H1 (cell line): Measurements from ENCODE around the gene TTC28. TPM values are rescaled to one million over a fixed set of nuclear protein-coding genes. Genes with fewer than 3 reads are reported as not detected.

Source experiments
- CTCF ChIA-PET: fragments of 300-600 bp; sonication (Branson Sonifier 250); formaldehyde crosslinking; loops from one replicate; lab custom pipeline; 2021; ENCODE audit not compliant: partially characterized antibody; lab: Charles Lee
- POLR2A ChIA-PET: fragments of 300-600 bp; sonication (Branson Sonifier 250); formaldehyde crosslinking; loops from one replicate; lab custom pipeline; 2021; ENCODE audit warnings: inconsistent platforms; ENCODE audit not compliant: partially characterized antibody; lab: Charles Lee
- DNase-seq, 2 experiments: peaks; one replicate each; pipeline versions ENCODE4 v3.0.0 to v3.0.0-alpha.2; 2010 to 2022; ENCODE audit warnings: low spot score in 2 of 2, low read depth in 1 of 2, mixed read lengths in 1 of 2
- FAIRE-seq: peaks from 2 replicates; lab custom pipeline; 2011; peaks lifted over from hg19 to GRCh38; lab: Jason Lieb, UNC
- H2AFZ ChIP-seq: 2 replicates; pipeline ENCODE4 v1.8.1; 2012; ENCODE audit warnings: low read length, inconsistent platforms
- H2AK5ac ChIP-seq: 2 replicates; pipeline ENCODE4 v1.6.1; 2013; ENCODE audit warnings: low read depth, low read length
- H2BK120ac ChIP-seq: replicated peaks from 2 replicates; pipeline ENCODE3; 2013; ENCODE audit warnings: low read depth, low read length, inconsistent platforms
- H2BK12ac ChIP-seq: 2 replicates; pipeline ENCODE4 v1.6.1; 2013; ENCODE audit warnings: low read depth, low read length
- H2BK15ac ChIP-seq: 2 replicates; pipeline ENCODE4 v1.6.1; 2013; ENCODE audit warnings: low read length
- H2BK20ac ChIP-seq: 2 replicates; pipeline ENCODE4 v1.6.1; 2013; ENCODE audit warnings: low read length
- H2BK5ac ChIP-seq: 2 replicates; pipeline ENCODE4 v1.6.1; 2013; ENCODE audit warnings: low read depth, low read length
- H3K14ac ChIP-seq: 2 replicates; pipeline ENCODE4 v1.6.1; 2013; ENCODE audit warnings: inconsistent platforms; ENCODE audit not compliant: insufficient read length
- H3K18ac ChIP-seq: 2 replicates; pipeline ENCODE4 v1.6.1; 2013; ENCODE audit warnings: low read length; ENCODE audit errors: extremely low read depth
- H3K23ac ChIP-seq: 2 replicates; pipeline ENCODE4 v1.6.1; 2013; ENCODE audit warnings: inconsistent platforms; ENCODE audit not compliant: insufficient read length
- H3K23me2 ChIP-seq: 2 replicates; pipeline ENCODE4 v1.6.1; 2013; ENCODE audit warnings: low read depth, low read length
- H3K27ac ChIP-seq: 2 replicates; pipeline ENCODE4 v1.6.1; 2011; ENCODE audit warnings: low read depth, low read length, inconsistent platforms
- H3K27me3 ChIP-seq, 4 experiments: replicated peaks in 1 of 4; 1 replicate in 1 of 4; 2 replicates in 3 of 4; pipeline versions ENCODE4 v1.6.1 to v1.8.1; 2011 to 2013; ENCODE audit warnings: low read length in 3 of 4, mild to moderate bottlenecking in 3 of 4, inconsistent platforms in 2 of 4, mixed read lengths in 2 of 4, moderate library complexity in 1 of 4; ENCODE audit not compliant: control insufficient read depth in 3 of 4, insufficient read depth in 3 of 4; ENCODE audit errors: extremely low read depth in 1 of 4
- H3K36me3 ChIP-seq, 4 experiments: 2 replicates each; pipeline versions ENCODE4 v1.6.1 to v1.8.1; 2011 to 2013; ENCODE audit warnings: mild to moderate bottlenecking in 4 of 4, low read length in 3 of 4, moderate library complexity in 2 of 4, control low read depth in 1 of 4, inconsistent platforms in 1 of 4; ENCODE audit not compliant: insufficient read depth in 4 of 4, control insufficient read depth in 2 of 4
- H3K4ac ChIP-seq: replicated peaks from 2 replicates; pipeline ENCODE3; 2013; ENCODE audit warnings: low read length, low read depth, mixed read lengths, inconsistent platforms; ENCODE audit not compliant: insufficient read length
- H3K4me1 ChIP-seq, 4 experiments: replicated peaks in 1 of 4; 1 replicate in 1 of 4; 2 replicates in 3 of 4; pipeline versions ENCODE4 v1.6.1 to v1.8.1; 2011 to 2013; ENCODE audit warnings: low read length in 3 of 4, inconsistent platforms in 2 of 4, mixed read lengths in 1 of 4; ENCODE audit not compliant: insufficient read depth in 4 of 4, control insufficient read depth in 3 of 4
- H3K4me2 ChIP-seq, 2 experiments: 2 replicates each; pipeline versions ENCODE4 v1.6.1 to v1.8.1; 2011 to 2013; ENCODE audit warnings: low read depth in 2 of 2, low read length in 2 of 2, control low read depth in 1 of 2, inconsistent platforms in 1 of 2, mild to moderate bottlenecking in 1 of 2; ENCODE audit not compliant: insufficient read depth in 1 of 2
- H3K4me3 ChIP-seq, 4 experiments: fragments of 200-600, 300-600 bp in 1 of 4; sonication (generic), shearing (Covaris generic), sonication (Bioruptor Twin) in 1 of 4; 2 replicates each; pipeline versions ENCODE4 v1.5.1 to v1.8.1; 2011 to 2016; ENCODE audit warnings: low read length in 4 of 4, low read depth in 3 of 4, control low read depth in 2 of 4, inconsistent platforms in 2 of 4, mild to moderate bottlenecking in 2 of 4, mixed read lengths in 1 of 4, moderate library complexity in 1 of 4; ENCODE audit not compliant: insufficient read depth in 2 of 4; ENCODE audit errors: extremely low read depth in 1 of 4
- H3K56ac ChIP-seq: replicated peaks from 2 replicates; pipeline ENCODE3; 2013; ENCODE audit warnings: low read depth, mild to moderate bottlenecking, mixed read lengths, low read length, inconsistent platforms; ENCODE audit not compliant: insufficient read length
- H3K79me1 ChIP-seq: 2 replicates; pipeline ENCODE4 v1.6.1; 2013; ENCODE audit warnings: low read depth, low read length, control low read depth
- H3K79me2 ChIP-seq, 2 experiments: 2 replicates each; pipeline versions ENCODE4 v1.6.1 to v1.8.1; 2012 to 2013; ENCODE audit warnings: low read length in 2 of 2, mild to moderate bottlenecking in 2 of 2, inconsistent platforms in 1 of 2; ENCODE audit not compliant: insufficient read depth in 2 of 2, control insufficient read depth in 1 of 2
- H3K9ac ChIP-seq, 4 experiments: replicated peaks in 1 of 4; 1 replicate in 1 of 4; 2 replicates in 3 of 4; pipeline versions ENCODE4 v1.6.1 to v1.8.1; 2011 to 2013; ENCODE audit warnings: low read depth in 3 of 4, low read length in 3 of 4, control low read depth in 2 of 4, mild to moderate bottlenecking in 2 of 4, moderate library complexity in 2 of 4, inconsistent platforms in 1 of 4; ENCODE audit errors: extremely low read depth in 1 of 4
- H3K9me3 ChIP-seq, 2 experiments: 2 replicates each; pipeline versions ENCODE4 v1.6.1 to v1.8.1; 2012 to 2013; ENCODE audit warnings: mild to moderate bottlenecking in 2 of 2, moderate library complexity in 2 of 2, control low read depth in 1 of 2, inconsistent platforms in 1 of 2, low read depth in 1 of 2, low read length in 1 of 2, mixed read lengths in 1 of 2; ENCODE audit not compliant: insufficient read depth in 2 of 2
- H4K20me1 ChIP-seq, 2 experiments: replicated peaks in 1 of 2; 2 replicates each; pipeline versions ENCODE3 to v1.8.1; 2011 to 2013; ENCODE audit warnings: inconsistent platforms in 2 of 2, low read length in 2 of 2, mild to moderate bottlenecking in 1 of 2; ENCODE audit not compliant: insufficient read depth in 2 of 2, control insufficient read depth in 1 of 2
- H4K5ac ChIP-seq: 2 replicates; pipeline ENCODE4 v1.6.1; 2013; ENCODE audit warnings: low read length, low read depth, mixed read lengths, inconsistent platforms; ENCODE audit not compliant: insufficient read length
- H4K8ac ChIP-seq: 2 replicates; pipeline ENCODE4 v1.8.0; 2013; ENCODE audit warnings: mild to moderate bottlenecking, moderate library complexity, low read length, inconsistent platforms; ENCODE audit not compliant: insufficient read depth; ENCODE audit errors: extremely low read depth
- H4K91ac ChIP-seq: replicated peaks from 2 replicates; pipeline ENCODE3; 2013; ENCODE audit warnings: low read length, mixed read lengths, inconsistent platforms; ENCODE audit not compliant: insufficient read length
- CBX5 ChIP-seq: fragments of 300-800, 300-1000 bp; sonication (generic); IDR thresholded peaks from 2 replicates; pipeline ENCODE4 v1.7.1; 2016; ENCODE audit warnings: antibody characterized with exemption, low read length, low read depth
- CHD2 ChIP-seq: IDR thresholded peaks from 2 replicates; pipeline ENCODE4 v1.6.1; 2012; ENCODE audit warnings: low read length, improper control_type of control experiment
- EZH2 ChIP-seq: fragments of 200-600 bp; sonication (generic); IDR thresholded peaks from 2 replicates; pipeline ENCODE4 v1.7.1; 2012; ENCODE audit warnings: low read depth, mild to moderate bottlenecking, moderate library complexity, low read length, inconsistent platforms; ENCODE audit not compliant: severe bottlenecking
- HDAC6 ChIP-seq: IDR thresholded peaks from one replicate; pipeline ENCODE4 v1.7.1; 2012; ENCODE audit warnings: low read depth, mild to moderate bottlenecking, inconsistent platforms, low read length, moderate library complexity
- KDM1A ChIP-seq: fragments of 200-600, 300-600 bp; sonication (generic); IDR thresholded peaks from 2 replicates; pipeline ENCODE4 v1.7.1; 2016; ENCODE audit warnings: mild to moderate bottlenecking, low read length, borderline replicate concordance
- RAD21 ChIP-seq, 2 experiments: IDR thresholded peaks in 1 of 2; conservative IDR thresholded peaks in 1 of 2; 2 replicates each; pipeline ENCODE4 v1.6.1; 2011; ENCODE audit warnings: low read depth in 2 of 2, low read length in 2 of 2, improper control_type of control experiment in 1 of 2, inconsistent platforms in 1 of 2, mild to moderate bottlenecking in 1 of 2, moderate library complexity in 1 of 2
- SIN3A ChIP-seq, 2 experiments: IDR thresholded peaks in 1 of 2; conservative IDR thresholded peaks in 1 of 2; 2 replicates each; pipeline ENCODE4 v1.6.1; 2011 to 2012; ENCODE audit warnings: low read length in 2 of 2, improper control_type of control experiment in 1 of 2, low read depth in 1 of 2, mild to moderate bottlenecking in 1 of 2
- SRF ChIP-seq: IDR thresholded peaks from 2 replicates; pipeline ENCODE4 v1.6.1; 2011; ENCODE audit warnings: mild to moderate bottlenecking, low read depth, low read length, moderate library complexity
- TAF7 ChIP-seq: optimal IDR thresholded peaks from 2 replicates; pipeline ENCODE3; 2011; ENCODE audit warnings: low read depth, mild to moderate bottlenecking, inconsistent platforms, low read length, moderate library complexity, borderline replicate concordance
- TCF12 ChIP-seq: IDR thresholded peaks from 2 replicates; pipeline ENCODE4 v1.6.1; 2011; ENCODE audit warnings: low read depth, mild to moderate bottlenecking, low read length
- WGBS, 2 experiments: shearing (Covaris generic) in 1 of 2; methylation state at CpG; one replicate each; pipeline versions ENCODE4 v1.1.6 to v1.1.7; 2013 to 2015; ENCODE audit warnings: low lambda C conversion rate in 2 of 2, mixed read lengths in 2 of 2, inconsistent platforms in 1 of 2, low coverage in 1 of 2, missing lambda C conversion rate in 1 of 2; ENCODE audit not compliant: insufficient replicate concordance in 2 of 2, insufficient coverage in 1 of 2, insufficient read length in 1 of 2; ENCODE audit errors: extremely low coverage in 1 of 2, missing lambda C conversion rate in 1 of 2; 5-methylcytosine and 5-hydroxymethylcytosine counted together
- polyA plus RNA-seq, 7 experiments: library from polyadenylated mRNA; depleted of rRNA in 3 of 7; stranded (reverse) in 5 of 7; unstranded in 2 of 7; fragments of >200 nt in 5 of 7; fragments of 200-250 nt in 2 of 7; gene quantifications; 1 replicate in 5 of 7; 2 replicates in 1 of 7; 4 replicates in 1 of 7; pipeline versions ENCODE4 v1.2.1 to v1.2.3, GENCODE V29; 2011 to 2013; ENCODE audit warnings: missing spikeins in 2 of 7, mixed read lengths in 2 of 7
- total RNA-seq: library from RNA; stranded (reverse); fragmentation: NEBNext Ultra II Directional; extraction: Animal tissue kit (Norgen Biotek cat#: 25700); gene quantifications from 2 replicates; pipeline ENCODE4 v1.2.1, GENCODE V29; 2021
- TF ChIP-seq, protein P1 (sequence below): IDR thresholded peaks from 2 replicates; pipeline ENCODE4 v1.6.1; 2012; ENCODE audit warnings: low read length, inconsistent platforms
- TF ChIP-seq, protein P2 (sequence below): IDR thresholded peaks from 2 replicates; pipeline ENCODE4 v1.6.1; 2012; ENCODE audit warnings: inconsistent platforms

Gene TTC28
- total and polyA plus RNA-seq, 2 of the 8 experiments (the other 6 are each of a cell fraction or from before 2014, with no cell fraction given), result 2.6 to 12.6 TPM

DNA sequence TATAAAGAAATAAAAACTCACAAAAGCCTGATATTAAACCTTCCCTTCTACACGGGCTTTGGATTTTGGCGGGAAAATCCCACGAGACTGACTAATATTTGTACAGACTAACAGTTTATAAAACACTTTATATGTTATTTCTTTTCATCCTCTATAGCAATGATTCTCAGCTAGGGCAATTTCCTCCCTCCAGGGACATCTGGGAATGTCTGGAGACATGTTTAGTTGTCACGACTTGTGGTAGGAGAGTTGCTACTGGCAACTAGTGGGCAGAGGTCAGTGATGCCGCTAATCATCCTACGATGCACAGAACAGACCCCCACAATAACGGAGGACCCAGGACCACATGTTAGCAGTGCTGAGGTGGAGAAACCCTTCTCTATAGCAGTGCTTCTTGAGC, 455.8 kb downstream of the TTC28 start:
- FAIRE-seq (no peak), DNase-seq (no peak)
- no peak overlapping the region for H4K91ac ChIP-seq
- H2BK15ac ChIP-seq, result no peak overlapping the region
- 79% methylated on average over 7 of the region's 7 CpGs; no CpG with 5 or more reads in 1 of the 2 experiments for WGBS, 2 experiments
- no peak overlapping the region for H3K4me2 ChIP-seq
- H2BK12ac ChIP-seq, result no peak overlapping the region
- no peaks in the 10 kb centered on the region for H3K79me1 ChIP-seq
- H2AFZ ChIP-seq, result no peak overlapping the region
- H4K5ac ChIP-seq, result no peak overlapping the region
- H3K9me3 ChIP-seq, result no peaks in the 10 kb centered on the region
- H3K4me1 ChIP-seq, result no peaks in the 10 kb centered on the region
- no peak overlapping the region for H3K23ac ChIP-seq
- H3K79me2 ChIP-seq, result no peaks in the 10 kb centered on the region
- no peak overlapping the region for H4K8ac ChIP-seq
- H3K56ac ChIP-seq, result no peak overlapping the region
- no peak overlapping the region for H3K9ac ChIP-seq
- no peak overlapping the region for H2BK5ac ChIP-seq
- no peak overlapping the region for H3K4ac ChIP-seq
- H2BK120ac ChIP-seq, result no peak overlapping the region
- no peak overlapping the region for H2AK5ac ChIP-seq
- peaks cover 0 to 2% of the 10 kb centered on the region in 2 experiments for H4K20me1 ChIP-seq
- H3K27me3 ChIP-seq, result no peaks in the 10 kb centered on the region
- ChIA-PET POLR2A (no interaction called here), CTCF (no interaction called here)
- no peak overlapping the region for H3K18ac ChIP-seq
- no peaks in the 10 kb centered on the region for H3K36me3 ChIP-seq
- H3K14ac ChIP-seq, result no peak overlapping the region
- no peak overlapping the region for H3K27ac ChIP-seq
- no peak overlapping the region for H2BK20ac ChIP-seq
- no peaks in the 10 kb centered on the region for H3K23me2 ChIP-seq
- H3K4me3 ChIP-seq, result no peak overlapping the region
- TF ChIP-seq SRF, result no peak
- TF ChIP-seq, protein P1, sequence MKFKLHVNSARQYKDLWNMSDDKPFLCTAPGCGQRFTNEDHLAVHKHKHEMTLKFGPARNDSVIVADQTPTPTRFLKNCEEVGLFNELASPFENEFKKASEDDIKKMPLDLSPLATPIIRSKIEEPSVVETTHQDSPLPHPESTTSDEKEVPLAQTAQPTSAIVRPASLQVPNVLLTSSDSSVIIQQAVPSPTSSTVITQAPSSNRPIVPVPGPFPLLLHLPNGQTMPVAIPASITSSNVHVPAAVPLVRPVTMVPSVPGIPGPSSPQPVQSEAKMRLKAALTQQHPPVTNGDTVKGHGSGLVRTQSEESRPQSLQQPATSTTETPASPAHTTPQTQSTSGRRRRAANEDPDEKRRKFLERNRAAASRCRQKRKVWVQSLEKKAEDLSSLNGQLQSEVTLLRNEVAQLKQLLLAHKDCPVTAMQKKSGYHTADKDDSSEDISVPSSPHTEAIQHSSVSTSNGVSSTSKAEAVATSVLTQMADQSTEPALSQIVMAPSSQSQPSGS, result no peak
- no peak for TF ChIP-seq RAD21 (IDR thresholded peaks at IDR 0.05 in 1 of 2, conservative IDR thresholded peaks at IDR 0.05 in 1 of 2; ENCODE audit: low read depth in 2 of 2, low read length in 2 of 2)
- no peak for TF ChIP-seq CBX5
- TF ChIP-seq KDM1A, result no peak
- no peak for TF ChIP-seq TAF7
- TF ChIP-seq EZH2, result no peak
- no peak for TF ChIP-seq TCF12
- TF ChIP-seq HDAC6, result no peak
- TF ChIP-seq, protein P2, sequence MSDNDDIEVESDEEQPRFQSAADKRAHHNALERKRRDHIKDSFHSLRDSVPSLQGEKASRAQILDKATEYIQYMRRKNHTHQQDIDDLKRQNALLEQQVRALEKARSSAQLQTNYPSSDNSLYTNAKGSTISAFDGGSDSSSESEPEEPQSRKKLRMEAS, result no peak
- TF ChIP-seq SIN3A (conservative IDR thresholded peaks at IDR 0.05 in 1 of 2, IDR thresholded peaks at IDR 0.05 in 1 of 2; ENCODE audit: low read depth in 1 of 2, low read length in 2 of 2), result no peak
- no peak for TF ChIP-seq CHD2
